Dermis microvascular lymphatic vessel endothelial cell (primary cell): ENCODE results near the gene LLGL2. TPM values are rescaled to one million over a fixed set of nuclear protein-coding genes. Genes with fewer than 3 reads are reported as not detected.

Experiments used
- DNase-seq, 2 donors: peaks; one replicate each; pipeline versions ENCODE4 v3.0.0 to v3.0.0-alpha.2; 2010; ENCODE audit warnings: low read depth in 2 of 2
- total RNA-seq: library from RNA; depleted of rRNA; stranded (reverse); fragments of >200 nt; gene quantifications from 2 replicates; pipeline ENCODE4 v1.2.1, GENCODE V29; 2014

LLGL2 gene
- total RNA-seq, 1 donor from 2014 or later = 12.6 TPM

DNA sequence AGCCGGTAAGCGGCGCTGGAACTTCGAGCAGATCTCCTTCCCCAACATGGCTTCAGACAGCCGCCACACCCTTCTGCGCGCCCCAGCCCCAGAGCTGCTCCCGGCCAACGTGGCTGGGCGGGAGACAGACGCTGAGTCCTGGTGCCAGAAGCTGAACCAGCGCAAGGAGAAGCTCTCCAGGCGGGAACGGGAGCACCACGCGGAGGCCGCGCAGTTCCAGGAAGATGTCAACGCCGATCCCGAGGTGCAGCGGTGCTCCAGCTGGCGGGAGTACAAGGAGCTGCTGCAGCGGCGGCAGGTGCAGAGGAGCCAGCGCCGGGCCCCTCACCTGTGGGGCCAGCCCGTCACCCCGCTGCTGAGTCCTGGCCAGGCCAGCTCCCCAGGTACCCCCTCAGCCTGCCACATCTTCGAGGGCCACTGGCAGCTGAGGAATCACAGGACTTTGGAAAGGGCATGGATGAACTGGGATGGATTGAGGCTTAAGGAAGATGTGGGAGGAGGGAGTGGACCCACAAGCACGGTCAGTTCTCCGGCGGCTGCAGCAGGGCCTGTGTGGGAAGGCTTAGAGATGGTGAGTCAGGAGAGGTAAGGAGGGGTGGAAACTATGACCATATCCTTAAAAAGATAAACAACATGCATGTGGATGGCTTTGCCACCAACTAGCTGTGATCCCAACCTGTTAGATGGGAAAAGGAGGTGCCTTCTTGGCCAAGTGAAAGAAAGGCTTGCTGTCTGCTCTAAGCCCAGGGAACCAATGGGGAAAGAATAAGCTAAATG lies 3.4 kb upstream of the LLGL2 start:
- DNase-seq = no peak

DNA sequence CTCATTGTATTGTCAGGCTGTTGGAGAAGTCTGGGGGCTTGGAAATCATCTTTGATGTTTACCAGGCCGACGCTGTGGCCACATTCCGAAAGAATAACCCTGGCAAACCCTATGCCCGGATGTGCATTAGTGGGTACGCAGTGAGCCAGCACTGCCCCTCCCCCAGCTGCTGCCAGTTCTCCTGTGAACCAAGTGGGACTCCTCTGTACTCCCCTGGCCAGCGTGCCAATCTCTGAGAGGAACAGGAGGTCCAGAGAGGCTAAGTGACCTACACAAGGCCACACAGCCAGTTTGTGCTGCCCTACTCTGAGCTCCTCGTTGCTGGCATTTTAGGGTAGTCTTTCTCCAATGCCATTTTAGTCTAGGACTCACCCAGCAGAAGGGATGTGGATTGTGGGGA lies 1.9 kb upstream of the LLGL2 start:
- DNase-seq = no peak

DNA sequence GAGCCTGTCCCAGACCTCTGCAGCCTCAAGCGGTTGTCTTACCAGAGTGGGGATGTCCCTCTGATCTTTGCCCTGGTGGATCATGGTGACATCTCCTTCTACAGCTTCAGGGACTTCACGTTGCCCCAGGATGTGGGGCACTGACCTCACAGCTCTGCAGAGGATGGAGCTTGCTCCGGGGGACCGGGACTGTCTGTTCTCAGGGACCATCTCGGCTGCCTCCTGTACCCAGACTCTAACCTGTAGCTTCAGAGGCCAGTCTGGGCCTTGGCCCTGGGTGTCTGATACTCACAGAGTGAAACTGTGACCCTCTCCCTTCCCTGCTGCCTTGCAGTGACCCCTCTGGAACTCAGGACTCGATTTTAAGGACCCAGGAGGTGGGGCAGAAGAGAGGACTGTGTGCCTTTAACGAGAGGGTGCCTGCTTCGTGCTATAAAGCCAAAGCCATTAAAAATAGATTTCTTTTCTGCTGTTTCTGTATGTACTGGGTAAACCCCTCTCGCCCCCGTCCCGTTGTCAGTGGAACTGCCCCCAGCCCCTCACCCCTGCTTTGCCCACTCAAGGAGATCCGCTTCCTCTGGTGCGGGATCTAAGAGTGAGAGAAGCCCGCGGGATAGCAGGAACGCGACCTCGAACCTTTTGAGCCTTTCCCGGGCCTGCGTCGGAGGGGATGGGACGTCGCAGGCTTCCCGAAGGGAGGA lies 1.1 kb upstream of the LLGL2 start:
- no peak for DNase-seq

DNA sequence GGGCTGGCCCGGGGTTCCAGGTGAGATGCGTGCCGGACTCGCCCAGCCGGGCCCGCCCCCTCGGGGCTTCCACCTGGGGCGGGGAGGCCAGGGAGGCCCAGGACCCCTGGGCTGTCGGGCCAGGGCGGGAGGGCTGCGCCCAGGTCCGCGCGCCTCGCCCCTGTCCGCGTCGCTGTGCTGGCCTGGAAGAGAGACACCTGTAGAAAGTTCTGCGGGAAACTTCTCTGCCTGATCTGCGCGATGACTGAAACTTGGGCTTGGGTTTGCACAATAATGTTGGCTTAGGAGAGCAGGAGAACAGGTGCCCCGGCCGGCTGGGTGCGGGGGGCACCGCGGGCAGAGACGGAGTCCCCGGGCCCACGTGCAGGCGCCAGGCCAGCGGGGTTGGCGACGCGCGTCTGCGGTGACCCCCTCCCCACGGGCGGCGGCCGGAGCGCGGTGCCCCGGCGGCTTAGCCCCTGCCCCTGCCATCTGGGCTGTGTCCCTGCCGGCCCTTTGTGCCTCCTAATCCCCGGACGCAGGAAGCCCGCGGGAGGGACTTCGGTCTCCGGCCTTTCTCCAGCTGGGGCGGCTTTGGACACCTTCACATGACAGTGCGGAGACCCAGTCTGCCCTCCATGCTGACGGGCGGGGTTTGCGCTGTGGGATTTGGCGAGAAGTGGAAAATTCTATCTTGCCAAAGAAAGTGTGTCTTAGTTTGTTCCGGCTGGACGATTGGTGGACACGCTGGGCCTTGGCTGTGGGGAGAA lies 483 bp downstream of the LLGL2 start:
- no peak for DNase-seq

DNA sequence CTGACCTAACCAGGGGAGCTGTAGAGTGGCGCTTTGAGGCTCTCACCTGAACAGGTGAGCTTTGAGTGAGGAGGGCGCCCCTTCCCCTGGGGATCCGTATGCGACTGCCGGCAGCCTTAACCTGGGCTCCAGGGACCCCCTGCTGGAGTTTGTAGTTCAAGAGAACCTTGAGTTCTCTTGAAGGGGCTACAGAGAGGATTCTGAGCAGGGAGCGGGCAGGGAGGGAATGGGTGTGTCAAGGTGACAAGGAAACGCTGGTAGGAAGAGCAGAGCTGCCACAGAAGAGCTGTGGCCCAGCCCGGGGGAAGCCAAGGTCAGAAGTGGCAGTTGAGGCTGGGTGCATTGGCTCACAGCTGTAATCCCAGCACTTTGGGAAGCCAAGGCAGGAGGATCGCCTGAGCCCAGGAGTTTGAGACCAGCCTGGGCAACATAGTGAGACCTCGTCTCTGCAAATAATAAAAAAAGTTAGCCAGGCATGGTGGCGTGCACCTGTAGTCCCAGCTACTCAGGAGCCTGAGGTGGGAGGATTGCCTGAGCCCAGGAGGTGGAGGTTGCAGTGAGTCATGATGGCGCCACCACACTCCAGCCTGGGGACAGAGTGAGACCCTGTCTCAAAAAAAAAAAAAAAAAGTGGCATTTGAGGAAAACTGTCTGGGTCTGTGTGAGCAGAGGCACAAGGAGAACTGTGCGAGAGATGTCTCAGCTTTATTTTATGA lies 1.2 kb downstream of the LLGL2 start:
- DNase-seq = no peak

DNA sequence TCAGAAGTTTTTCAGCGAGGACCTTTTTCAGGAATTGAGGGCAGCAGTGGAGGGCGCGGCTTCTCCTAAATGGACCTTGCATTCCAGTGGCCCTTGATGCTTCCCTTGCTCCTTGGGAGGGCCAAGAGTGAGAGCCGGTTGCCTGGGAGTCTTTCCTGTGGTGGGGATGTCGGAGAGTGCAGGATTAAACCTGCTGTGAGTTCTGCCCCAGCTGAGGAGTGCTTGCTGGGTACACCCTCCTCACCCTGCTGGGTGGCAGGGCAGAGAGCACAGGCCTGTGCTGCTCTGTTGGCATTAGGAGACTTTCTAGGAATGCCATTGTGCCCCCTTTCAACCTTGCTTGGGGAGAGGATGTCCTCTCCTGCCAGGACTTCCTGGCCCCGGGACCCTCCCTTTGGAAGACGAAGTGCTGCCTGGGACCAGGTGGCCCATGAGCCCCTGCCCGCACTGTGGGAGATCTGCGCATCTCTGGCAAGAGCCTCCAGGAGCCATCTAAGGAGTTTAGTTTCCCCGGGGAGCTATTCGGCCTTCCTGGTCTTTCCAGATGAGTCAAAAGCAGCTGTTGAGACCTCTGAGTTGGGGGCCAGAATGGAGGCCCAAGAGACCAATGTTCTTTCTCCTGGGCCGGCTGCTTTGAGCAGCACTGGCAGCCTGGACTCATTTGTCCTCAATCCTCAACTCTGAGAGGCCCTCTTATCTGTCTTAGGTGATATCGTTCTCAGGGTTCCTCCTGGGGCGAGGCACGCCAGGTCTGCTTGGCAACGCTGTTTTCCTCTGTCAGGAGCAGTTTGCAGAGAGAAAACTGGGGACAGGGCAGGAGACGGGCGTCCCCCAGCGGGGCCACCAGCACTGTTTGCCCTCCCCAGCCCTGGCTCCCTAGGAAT lies 5.6 kb downstream of the LLGL2 start:
- DNase-seq = no peak

DNA sequence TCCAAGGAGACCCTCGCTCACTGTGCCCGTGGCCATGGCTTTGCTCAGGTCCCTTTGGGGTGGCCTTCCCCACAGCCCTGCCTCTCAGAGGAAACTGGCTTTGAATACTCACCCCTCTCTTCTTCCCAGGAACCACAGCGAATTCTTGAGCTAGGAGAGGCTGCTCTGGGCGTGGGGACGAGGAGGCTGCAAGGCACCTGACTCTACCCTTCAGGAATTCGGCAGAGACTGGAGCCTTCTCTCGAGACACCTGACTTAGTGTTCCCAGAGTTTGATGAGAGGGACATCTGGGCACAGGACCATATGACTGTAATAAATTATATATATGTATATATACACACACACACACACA lies 6.2 kb downstream of the LLGL2 start:
- DNase-seq = no peak

DNA sequence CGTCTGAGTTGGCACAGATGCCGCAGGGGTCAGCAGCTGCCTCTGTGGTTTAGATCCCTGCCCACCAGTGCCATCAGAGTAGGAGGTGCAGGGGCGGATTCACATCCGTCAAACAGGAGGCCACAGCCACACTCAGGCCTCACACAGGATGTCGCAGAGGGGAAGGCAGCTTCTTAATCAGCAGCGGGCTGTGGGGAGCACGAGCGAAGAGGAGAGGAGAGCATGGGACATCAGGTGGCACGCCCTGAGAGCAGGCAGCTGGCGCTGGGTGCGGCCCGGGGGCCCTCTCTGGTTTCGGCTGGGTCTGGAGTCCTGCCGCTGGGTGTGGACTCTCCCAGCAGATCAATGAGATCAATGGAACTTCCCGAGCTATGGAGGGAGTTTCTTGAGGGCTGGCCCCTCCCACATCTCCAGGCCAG lies 9.6 kb downstream of the LLGL2 start:
- DNase-seq = no peak

DNA sequence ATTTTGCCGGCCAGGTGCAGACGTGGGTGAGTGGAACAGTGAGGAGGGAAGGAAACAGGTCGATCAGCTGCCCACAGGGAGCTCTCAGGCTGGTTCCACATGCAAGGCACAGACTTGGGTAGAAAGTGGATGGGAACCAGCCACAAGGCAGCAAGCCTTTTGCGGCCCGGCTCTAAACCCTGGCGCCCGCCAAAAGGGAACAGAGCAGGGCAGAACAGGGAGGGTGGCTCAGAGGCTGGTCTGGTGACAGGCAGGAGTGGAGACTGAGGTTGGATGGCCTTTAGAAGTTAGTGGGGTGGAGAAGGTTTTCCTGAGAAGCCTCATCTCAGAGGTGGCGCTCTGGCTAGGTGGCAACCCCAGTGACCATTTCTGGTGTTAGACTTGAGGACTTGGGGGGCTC lies 10.4 kb downstream of the LLGL2 start:
- DNase-seq = no peak

DNA sequence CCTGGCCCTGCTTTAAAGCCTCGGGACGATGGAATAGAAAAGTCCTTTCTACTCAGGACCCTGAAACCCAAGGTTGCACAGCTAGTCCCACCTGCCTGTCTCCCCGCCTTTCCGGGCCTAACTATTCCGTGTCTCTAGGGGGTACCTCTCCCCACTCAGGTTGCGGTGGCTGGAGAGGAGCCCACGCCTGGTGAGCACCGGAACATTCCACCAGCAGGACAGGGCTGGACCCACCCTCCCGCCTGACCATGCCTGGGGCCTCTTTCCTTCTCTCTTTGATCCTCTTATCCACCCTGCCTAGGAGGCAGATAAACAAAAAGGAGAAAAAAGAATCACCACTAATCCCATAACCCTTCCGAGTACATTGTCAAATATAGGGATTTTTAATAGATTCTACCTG lies 10.9 kb downstream of the LLGL2 start:
- no peak for DNase-seq

DNA sequence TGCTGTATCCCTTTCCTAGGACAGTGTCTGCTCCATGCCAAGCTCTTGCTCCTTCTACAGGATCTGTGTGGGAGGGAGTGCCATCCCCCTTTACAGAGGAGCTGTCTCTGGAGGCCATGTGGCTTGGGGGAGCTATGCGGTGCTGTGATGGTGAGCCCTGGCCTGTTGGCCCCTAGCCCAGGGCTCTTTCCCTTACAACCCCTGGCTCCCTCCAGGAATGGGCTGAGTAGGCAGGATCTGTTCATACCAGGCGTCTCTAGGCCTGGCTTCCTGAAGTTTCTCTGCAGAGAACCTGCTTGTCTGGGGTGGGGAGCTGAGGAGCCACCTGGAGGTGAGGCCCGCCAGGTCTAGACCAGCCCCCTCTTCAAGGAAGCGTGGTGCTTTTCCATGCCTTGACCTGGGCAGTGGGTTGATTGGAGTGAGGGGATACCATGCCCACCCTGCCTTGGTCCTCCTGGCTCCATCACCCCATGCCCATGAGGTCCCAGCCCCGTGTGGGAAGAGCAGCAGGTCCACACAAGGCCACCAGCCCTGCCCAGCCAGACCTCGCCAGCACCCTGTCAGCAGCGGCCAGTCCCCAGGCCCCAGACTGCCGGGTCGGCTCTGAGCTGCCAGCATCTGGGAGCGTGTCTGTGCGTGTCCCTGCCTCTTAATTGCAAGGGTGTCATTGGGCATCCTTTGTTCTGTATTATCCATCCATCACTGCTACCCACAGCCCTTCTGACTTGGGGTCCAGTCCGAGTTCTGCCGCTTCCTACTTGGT lies 14.7 kb downstream of the LLGL2 start:
- DNase-seq = no peak

DNA sequence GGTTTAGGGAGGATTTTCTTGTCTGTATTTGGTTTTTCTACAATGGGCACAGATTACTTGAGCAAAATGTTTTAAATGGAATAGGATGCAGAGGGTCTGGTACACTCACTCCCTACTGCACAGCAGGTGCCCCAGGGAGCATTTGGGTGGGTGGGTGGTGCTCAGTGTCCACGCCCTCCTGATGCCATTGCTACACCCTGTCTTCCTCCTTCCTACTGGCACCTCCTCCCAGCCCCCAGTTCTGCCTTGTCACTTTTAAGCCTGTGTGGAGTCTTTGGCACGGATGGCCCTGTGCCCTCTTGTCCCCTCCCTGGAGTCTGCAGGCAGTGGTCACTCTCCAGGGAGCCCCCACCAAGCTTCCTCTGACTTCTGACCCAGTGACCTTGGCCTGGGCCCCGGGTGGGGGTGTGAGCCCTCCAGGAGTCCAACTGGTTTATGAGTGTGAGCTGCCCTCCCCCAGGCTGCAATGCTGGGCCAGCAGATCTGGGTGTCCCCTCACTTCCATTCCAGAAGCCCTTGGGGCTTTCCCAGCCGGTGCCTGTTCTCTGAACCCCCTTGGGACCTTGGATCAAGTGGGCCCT lies 15.5 kb downstream of the LLGL2 start:
- DNase-seq = no peak

DNA sequence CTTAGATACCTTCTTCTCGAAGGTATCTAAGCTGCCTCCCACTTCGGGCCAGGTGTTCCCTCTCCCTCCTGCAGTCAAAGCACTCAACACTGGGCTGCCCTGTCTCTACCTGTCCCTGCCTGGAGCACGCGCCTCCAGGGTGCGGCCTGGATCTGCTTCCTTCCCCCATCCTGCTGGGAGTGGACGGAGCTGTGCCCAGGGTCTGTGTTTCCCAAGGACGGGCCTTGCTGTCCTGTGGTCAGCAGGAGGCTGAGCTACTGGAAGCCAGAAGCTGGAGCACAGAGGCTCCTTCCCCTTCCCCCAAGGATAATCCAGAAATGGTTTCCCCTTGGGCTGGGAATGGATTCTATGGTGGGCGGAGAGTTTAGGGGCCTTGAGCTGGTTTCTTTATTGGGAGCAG lies 16.7 kb downstream of the LLGL2 start:
- no peak for DNase-seq

DNA sequence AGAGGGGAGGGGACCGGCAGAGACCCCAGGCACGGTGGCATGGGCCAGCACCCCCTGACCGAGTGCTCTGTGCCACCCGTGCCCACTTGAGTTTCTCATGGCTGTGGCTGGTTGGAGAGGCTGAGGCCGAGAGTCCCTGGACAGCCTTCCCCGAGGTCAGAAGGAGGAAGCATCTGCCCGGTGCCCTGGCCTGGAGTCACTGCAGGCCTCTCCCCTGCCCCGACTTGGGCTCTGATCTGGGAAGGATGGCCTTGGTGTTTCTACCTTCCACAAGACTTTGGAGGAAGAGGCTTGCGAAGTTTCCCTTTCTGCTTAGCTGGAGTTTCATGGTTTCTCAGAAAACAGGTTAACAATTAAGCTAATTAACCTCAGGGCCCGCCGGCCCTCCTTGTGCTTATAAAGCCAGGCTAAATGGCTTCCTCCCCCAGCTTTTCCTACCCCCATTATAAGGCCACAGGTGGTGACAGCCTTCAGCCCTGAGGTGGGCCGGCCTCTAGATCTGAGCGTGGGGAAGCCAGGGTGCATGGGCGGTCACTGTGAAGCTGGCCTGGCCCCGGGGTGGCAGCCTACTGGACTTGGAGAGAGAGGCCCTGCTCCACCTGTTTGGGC lies 17.3 kb downstream of the LLGL2 start:
- no peak for DNase-seq

DNA sequence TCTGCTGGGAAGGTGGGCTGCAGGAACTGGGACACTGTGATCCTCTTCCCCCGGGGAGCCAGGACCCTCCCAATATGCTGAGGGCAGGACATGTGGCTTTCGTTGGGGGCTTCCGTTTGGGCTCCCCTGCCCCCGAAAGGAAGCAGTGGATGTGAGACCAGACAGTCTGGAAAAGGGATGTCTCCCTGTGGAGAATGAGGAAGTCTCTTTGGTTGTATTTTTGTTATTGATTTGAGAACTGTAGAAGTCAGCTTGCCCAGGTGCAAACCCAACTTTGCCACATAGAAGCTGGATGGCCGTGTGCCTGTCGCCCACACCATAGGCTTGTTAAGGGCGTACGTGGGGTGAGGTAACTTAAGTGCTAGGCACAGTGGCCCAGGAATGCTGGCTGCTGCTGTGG lies 18.8 kb downstream of the LLGL2 start:
- DNase-seq = no peak

DNA sequence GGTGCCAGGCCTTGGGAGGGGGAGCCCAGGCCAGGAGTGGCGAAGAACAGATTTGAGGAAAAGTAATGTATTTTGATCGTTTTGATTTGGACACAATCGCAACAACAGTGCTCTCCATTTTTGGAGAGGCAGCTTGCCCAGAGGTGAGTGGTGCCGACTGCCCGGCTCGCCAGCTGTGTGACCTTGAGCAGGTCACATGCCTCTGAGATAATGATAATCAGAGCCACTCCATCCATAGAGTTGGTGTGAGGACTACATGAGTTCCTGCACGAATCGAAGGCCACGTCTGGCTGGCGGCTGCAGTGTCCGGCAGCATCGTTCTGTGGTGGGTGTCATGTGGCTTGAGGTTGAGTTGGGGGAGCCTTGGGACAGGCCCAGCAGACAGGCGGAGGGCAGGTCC lies 20.7 kb downstream of the LLGL2 start:
- DNase-seq = no peak

DNA sequence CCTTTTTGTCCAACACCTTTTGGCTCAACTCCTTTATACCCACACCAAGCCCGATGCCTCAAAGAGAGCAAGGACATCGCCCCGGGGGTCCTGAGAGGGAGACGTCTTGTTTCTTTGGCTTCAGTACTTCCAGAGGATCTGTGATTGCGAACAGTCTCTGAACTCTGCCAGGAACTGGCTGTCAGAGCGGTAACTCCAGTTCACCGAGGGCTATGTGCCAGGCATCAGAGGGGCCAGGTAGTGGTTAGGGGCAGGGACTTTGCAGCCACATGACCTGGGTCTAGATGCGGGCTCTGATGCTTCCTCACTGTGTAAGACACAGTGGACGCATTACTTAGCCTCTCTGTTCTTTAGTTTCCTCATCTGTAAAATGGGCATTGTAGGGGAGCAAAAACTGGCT lies 21.6 kb downstream of the LLGL2 start:
- no peak for DNase-seq

DNA sequence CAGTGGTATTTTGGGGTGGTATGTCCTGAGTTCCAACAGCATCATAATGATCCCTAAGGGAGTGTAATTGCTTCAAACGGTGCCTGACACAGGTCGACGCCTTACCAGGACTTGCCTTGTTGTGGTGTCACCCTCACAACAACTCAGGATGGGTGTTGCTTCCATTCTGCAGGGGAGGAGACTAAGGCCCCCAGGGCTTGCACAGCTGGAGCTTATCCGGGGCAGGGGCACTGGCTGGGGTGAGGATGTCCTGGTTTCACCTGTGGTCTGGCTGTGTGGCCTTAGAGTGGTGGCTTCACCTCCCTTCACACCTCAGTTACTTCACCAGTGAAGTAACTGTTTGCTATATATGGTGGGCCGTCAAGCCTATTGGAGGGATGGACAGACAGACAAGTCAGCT lies 23.3 kb downstream of the LLGL2 start:
- no peak for DNase-seq
